Activated gamma-delta T cell (primary cell): ENCODE measurements around the gene GVQW3.

Experiments
- DNase-seq: peaks from one replicate; lab custom pipeline; 2025; lab: John Stamatoyannopoulos, UW

GVQW3 gene

DNA sequence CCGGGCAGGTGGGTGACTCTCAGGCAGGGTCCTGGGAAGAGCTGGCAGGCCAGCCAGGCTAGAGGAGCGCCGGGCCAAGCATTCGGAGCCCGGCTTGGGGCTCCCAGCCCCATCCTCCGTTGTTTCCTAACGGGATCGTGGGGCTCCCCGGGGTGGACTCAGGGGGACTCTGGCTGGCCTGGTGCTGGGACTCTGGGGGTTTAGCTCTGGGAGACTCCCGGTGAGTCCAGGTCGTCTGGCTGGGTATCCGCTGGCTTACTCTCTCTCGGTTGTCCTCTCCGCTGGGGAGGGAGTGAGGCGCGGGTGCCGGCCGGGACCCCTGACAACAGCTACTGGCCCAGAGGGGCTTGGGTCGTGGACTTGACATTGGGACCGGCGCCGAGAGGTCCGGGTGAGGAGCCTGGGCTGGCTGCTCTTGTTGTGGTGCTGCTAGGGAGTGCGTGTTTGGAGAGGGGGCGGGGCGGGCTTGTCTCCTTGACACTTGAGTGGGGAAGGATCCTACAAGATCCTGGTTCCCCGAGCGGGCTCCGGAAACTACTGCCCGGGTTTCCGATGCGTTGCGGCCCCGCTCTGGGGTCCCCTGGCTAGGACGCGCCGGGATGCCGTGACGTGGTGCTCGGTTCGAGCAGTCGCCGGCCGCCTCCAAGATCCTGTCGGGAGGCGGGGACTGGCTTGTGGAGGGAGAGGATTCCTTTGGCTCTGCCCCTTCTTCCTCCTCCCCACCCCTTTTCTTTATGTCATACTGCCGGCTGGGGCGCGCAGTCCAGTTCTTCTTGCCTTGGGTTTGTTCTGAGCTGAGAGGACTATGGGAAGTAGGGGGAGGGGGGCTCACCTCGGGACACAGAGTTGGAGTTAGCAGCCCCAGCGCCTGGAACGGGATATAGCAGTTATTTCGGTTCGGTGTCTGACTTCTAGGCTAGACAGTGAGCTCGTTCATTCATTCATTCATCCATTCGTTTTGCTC is 64.3 kb downstream of the GVQW3 start:
- peak; percentile 23 for DNase-seq

DNA sequence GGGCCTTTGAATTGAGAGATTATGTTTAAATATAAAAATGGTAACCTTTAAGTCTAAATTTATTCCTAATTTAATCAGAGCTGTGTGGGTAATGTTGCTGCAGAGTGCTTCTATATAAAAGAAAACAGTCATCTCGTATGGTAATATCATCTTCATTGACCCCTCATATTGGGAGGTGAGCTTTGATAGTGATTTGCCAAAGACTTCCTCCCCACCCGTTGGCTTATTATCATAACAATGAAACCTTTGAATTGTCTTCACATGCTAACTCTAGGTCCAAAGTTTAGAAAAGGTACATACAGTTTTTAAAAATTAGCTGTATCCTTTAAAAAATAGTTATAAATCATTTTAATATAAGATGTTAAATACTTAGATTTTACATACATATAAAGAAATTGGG is 67.4 kb downstream of the GVQW3 start:
- no peak for DNase-seq

DNA sequence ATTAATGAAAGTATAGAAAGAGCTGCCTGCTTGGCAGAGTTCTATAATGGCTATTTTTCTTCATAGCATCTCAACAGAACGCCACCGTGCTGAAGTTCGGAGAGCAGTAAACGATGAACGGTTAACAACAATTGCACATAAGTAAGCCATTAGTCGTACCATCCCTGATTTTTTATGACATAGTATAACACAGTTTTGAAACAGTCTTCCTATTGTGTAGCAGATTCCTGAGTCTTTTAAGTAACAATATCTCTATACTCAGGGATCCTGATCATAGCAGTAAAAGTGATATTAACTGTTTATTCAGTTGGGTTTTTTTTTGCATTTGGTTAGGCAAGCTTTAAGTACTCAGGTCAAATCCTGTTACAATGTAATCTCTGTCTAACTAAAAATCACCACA is 72.1 kb downstream of the GVQW3 start:
- no peak for DNase-seq

DNA sequence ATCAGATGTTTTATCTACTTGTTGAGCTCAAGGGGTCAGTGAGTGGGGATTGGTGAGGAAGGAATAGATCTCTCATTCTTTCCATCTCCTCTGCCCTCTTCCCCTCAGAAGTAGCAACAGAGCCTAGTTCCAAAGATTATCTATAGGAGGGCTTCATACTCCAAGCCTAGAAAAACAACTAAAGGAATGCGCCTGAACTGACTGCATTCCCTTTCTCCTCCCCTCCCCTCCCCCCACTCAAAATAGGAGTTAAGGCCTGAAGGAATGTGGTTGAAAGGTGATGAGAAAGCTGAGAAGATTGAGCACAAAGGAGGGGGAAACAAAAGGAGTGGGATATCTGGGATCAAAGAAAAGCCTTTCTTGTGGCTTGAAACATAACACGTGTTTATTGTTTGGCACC is 74.2 kb downstream of the GVQW3 start:
- DNase-seq, result no peak

DNA sequence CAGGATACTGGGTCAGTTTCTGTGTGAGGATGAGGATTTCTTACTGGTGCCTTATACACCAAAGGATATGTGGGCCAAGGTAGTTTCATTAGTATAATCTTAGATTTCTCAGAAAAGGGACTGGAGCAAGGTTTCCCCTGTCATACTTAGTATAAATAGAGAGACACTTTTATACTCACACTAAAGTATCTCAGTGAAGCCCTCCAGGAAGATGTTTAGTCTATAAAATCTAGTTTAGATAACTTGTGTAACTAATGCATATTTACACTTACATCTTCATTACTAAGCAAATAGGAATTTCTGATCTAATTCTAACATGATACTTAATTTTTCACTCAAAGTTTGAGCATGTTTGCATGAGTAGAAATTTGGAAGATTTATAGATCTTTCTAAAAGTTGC is 74.8 kb downstream of the GVQW3 start:
- no peak for DNase-seq

DNA sequence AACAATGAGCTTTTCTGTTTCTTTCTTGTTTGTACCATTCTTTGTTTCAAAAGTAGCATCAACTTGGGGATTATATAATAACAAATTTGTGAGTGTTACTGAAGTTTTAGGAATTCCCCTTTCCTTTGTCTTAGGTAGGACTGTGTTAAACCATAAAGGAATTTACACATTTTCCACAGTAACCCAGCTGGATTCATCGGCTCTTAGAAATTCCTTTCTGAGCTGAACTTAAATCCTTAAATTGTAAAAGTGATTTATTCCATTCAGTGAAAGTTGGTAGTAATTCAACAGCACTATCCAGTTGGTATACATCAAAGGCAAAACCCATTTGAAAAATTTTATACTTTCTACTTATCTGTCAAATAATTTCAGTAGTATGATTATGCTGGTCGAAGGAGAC is 75.4 kb downstream of the GVQW3 start:
- DNase-seq, result no peak
